HG03095 (cell line): ENCODE measurements around the gene CCNE1.
"Not testable (repeated sequence)": the region's sequence is repeated elsewhere in the genome, so short reads cannot be mapped to it uniquely, and the experiment has no call there.

Experiments used
- ATAC-seq: cut with Tn5 transposase; IDR thresholded peaks from one replicate; pipeline ENCODE4 v1.9.1; 2021; ENCODE audit warnings: moderate library complexity; ENCODE audit not compliant: unreplicated experiment

The CCNE1 gene

DNA sequence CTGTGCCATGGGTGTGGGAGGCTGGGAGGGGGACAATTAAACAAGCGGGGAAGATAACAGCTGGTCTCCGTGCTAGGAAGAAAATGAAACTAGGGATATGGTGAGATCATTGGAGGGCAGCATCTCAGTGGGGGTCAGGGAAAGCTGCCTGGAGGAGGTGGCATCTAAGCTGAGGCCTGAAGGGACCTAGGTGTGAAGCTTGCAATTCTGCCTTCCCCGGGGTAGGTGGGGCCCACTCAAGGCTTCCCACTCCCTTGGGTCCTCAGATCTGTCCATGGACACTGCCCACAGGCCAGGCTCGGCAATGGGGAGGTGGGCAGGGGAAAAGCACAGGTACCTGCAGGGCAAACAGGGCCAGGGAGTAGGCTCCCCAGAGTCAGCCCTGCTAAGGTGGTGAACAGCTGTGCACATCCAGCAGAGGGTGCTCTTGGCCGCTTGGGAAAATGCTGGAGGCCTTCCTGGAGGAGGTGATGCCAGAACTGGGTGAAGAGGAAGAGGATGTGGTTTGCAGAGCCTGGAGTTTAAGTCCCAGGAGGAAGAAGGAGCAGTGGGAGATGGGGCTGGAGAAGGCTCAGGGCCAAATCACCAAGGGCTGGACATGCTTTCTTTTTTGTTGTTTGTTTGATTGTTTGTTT is 25.7 kb upstream of the CCNE1 start:
- no peak for ATAC-seq

GRCh38 chr19:29787281-29787680 is 24.5 kb upstream of the CCNE1 start:
- ATAC-seq, result no peak

DNA sequence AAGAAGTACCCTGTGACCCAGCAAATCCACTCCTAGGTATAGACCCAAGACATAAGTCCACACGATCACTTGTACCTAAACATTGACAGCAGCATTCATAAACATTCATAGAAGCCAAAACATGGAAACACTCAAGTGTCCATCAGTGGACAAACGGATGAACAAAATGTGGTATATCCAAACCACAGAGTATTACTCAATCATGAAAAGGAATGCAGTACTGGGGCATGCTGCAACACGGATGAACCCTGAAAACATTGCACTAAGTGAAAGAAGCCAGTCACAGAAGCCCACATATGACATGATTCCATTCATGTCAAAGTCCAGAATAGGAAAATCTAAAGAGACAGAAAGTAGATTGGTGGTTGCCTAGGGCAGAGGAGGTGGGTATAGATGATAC is 22.8 kb upstream of the CCNE1 start:
- ATAC-seq, result no peak

GRCh38 chr19:29793116-29793727 is 18.6 kb upstream of the CCNE1 start:
- no peak for ATAC-seq

DNA sequence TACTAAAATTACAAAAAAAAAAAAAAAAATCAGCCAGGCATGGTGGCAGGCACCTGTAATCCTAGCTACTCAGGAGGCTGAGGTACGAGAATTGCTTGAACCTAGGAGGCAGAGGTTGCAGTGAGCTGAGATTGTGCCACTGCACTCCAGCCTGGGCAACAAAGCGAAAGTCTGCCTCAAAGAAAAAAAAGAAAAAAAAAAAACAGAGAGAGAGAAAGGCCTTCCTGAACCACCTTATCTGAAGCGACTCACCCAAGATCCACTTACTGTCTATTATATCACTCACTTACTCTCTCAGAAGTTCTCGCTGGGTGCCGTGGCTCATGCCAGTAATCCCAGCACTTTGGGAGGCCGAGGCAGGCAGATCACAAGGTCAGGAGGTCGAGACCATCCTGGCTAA is 17.3 kb upstream of the CCNE1 start:
- not testable (repeated sequence) for ATAC-seq

DNA sequence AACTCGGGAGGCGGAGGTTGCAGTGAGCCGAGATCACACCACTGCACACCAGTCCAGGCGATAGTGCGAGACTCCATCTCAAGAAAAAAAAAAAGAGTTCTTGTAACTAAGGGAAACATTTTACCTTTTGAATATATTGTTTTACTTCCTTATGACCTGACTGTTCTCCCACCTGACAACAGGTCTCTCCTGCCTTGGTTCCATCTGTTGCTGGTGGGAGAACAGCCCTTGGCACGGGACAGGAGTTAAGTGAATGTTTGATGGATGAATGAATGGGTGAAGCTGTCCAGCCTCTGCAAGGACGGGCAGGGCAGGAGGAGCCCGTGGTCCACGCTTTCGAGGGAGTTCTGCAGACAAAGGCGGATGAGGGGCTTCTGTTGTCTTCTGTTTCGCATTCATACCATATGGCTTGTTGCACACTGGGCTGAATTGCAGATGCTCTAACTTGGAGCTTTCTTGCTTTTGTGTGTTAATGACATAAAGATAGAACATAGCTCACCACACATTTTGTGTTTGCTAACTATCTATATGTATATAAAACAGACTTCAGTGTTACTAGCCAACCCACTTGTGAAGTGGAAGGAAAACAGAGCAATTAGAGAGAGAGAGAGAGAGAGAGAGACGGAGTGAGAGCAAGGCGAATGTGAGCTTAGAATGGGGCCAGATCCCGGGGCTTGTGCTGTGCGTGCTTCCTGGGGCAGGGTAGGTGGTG is 16.2 kb upstream of the CCNE1 start:
- ATAC-seq, result no peak

- ATAC-seq, result no peak
Measured at GRCh38 chr19:29796173-29796573, 15.6 kb upstream of the CCNE1 start.

DNA sequence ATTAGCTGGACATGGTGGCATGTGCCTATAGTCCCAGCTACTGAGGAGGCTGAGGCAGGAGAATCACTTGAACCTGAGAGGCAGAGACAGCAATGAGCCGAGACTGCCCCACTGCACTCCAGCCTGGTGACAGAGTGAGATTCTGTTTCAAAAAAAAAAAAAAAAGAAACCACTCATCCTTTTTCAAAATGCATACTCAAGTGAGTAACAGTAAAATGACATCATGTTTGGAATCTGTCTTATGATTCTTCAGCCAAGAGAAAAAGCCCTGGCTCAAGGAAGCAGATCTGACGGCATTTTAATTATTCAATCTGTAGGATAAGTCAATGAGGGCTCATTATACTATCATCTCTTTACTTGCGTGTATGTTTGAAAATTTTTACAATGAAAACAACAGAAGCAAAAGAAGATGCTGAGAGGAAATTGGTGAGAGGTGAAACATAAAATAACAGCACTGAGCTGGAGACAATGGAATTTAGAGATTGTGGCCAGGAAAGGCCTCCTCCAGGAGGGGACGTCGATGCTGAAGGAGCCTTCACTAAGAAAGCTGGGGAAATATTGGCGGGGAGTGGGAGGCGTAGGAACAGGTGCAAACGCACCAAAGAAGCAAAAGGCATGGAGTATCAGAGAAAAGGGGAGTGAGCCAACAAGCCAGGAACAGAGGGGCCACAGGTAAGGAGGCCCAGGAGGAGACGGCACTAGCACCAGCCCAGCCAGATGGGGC is 12.9 kb upstream of the CCNE1 start:
- ATAC-seq, result no peak

- no peak for ATAC-seq
Measured at GRCh38 chr19:29800100-29800825, 11.5 kb upstream of the CCNE1 start.

DNA sequence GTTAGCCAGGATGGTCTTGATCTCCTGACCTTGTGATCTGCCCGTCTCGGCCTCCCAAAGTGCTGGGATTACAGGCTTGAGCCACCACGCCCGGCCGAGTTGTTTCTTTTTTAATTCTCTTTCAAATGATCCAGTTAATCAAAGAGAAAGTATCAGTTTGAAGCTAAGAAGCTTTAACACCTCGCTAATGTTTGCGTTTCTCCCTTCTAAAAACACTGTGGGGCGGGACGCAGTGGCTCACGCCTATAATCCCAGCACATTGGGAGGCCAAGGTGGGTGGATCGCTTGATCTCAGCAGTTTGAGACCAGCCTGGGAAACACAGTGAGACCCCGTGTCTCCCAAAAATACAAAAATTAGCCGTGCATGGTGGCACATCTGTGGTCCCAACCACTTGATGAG is 7.8 kb upstream of the CCNE1 start:
- not testable (repeated sequence) for ATAC-seq

GRCh38 chr19:29804493-29804892 is 7.3 kb upstream of the CCNE1 start:
- ATAC-seq, result peak; percentile 88

DNA sequence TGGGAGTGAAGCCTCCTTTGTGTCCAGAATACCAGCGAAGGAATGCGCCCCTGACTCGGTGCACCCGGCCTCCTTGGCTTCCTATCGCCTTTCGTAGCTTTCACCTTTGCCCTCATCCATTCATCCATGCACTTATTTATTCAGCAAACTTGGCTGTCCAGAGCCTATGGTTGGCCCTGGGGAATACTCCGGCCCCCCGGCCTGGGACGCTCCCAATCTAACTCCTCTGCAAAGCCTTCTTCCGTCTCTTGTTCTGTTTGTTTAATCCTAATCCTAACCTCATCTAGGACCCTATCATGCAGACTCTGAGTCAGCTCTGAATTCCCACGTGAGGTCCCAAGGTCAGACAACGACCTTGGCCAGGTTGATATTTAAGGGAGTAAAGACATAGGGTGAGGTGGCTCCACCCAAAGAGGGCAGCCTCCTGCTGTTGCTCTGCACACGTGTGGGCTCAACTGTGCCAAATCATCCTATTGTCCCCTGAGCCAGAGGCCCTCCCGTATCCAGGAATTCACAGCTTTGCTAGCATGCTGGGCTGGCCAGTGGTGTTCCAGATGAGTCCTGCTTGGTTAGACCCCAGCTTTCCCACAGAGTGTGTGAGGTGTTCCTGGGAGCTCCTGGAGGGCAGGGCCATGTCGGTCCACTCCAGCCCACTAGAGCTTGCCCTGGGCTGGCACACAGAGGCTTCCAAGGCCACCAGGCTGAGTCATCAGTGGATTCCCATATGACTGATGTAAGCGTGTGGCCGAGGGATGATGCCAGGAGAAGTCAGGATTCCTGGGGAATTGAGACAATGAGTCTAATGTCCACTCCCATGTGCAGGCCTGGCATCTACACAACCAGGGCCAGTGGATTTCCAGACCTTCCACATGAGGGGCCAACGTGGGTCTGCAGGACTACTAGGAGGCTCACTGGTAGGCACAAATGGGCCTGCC is 6.5 kb upstream of the CCNE1 start:
- no peak for ATAC-seq

DNA sequence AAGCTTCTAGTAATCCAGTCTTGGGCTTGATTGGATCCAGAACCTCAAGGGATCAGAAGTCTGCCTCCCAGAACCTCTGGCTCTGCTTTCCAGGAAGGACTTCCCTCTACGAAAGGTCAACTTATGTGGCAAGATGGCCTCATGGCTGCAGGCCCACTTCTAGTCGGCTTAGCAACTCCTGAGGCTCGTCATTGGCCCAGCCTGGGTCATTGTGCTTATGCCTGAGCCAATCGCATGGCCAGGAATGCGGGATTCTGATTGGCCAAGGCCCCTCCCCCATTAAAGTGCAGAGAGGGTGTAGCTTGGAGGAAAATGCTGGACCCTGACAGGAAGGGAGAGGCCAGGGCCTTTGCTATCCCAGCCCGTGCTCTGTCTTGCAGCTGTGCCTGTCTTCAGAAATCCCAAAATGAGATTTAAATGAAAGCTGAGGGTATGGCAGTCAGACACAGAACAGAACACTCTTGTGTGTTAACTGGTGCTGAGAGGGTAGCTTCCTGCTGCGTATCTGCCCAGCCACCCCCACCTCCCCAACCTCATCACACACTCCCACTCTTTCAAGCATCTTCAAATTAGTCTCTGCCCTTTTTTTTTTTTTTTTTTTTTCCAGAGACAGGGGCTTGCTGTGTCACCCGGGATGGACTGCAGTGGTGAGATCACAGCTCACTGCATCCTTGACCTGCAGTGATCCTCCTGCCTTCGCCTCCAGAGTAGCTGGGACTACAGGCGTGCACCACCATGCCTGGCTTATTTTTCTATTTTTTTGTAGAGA is 5.5 kb upstream of the CCNE1 start:
- ATAC-seq, result no peak

GRCh38 chr19:29807178-29807577 is 4.6 kb upstream of the CCNE1 start:
- no peak for ATAC-seq

DNA sequence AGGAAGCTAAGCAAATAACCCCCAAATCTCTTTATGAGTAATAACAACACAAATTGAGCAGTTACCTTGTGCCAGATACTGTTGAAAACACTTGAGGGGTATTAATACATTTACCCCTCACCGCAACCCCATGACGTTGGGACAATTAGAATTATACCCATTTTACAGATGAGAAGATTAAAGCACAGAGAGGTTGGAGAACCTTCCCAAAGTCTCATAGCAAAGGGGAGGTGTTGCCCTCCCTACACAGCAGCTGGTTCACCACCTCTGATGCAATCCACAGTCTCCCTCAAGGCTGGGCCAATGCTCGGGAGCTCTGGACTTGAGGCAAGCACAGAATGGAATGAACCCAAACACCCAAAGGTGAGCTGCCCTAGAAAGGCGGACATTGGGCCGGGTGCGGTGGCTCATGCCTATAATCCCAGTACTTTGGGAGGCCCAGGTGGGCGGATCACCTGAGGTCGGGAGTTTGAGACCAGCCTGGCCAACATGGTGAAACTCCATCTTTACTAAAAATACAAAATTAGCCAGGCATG is 3.9 kb upstream of the CCNE1 start:
- no peak for ATAC-seq

GRCh38 chr19:29809795-29810503 is 1.8 kb upstream of the CCNE1 start:
- no peak for ATAC-seq

- no peak for ATAC-seq
Measured at GRCh38 chr19:29810504-29810871, 1.3 kb upstream of the CCNE1 start.

DNA sequence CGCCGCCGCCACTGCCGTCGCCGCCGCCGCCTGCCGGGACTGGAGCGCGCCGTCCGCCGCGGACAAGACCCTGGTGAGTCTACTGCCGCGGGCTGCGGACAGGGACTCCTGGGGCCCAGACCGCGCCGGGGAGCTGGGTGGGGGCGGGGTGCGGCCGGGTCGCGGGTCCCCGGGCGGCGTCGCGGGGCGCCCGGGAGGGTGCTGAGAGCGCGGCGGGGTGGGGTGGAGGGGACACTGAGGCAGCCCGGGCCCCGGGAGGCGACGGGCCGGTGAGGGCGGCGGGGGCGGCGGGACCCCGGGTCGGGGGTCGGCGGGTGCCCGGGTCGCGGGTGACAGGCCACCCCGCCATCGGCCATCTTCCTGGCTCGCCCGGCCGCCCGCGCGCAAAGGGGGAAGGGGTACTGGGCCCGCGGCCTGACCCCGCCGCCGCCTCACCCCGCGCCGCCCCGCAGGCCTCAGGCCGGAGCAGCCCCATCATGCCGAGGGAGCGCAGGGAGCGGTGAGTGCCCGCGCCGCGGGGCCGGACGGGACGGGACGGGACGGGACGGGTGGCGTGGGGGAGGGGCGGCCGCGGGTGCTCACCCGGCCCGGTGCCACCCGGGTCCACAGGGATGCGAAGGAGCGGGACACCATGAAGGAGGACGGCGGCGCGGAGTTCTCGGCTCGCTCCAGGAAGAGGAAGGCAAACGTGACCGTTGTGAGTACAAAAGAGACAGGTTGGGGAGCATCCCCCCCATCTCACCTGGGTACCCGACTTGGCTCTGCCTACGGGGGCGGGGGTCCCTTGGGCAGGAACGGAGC is 489 bp downstream of the CCNE1 start:
- peak; percentile 11 for ATAC-seq
